Activated CD8-positive, alpha-beta T cell treated with anti-CD3 and anti-CD28 coated beads for 36 hours (primary cell): ENCODE measurements around the gene UGCG. TPM values are rescaled to one million over a fixed set of nuclear protein-coding genes. Genes with fewer than 3 reads are reported as not detected.

Experiments used
- ATAC-seq: fragments of 200-7000 bp; cut with Tn5 transposase; one replicate; pipeline ENCODE4 v1.10.0; 2021; ENCODE audit warnings: mild to moderate bottlenecking, moderate library complexity
- CTCF ChIA-PET: fragments of 350-600 bp; sonication (Branson Sonifier 250); formaldehyde crosslinking; loops from one replicate; lab custom pipeline; 2021; ENCODE audit warnings: antibody characterized with exemption; lab: Charles Lee
- POLR2A ChIA-PET: fragments of 350-600 bp; sonication (Branson Sonifier 250); formaldehyde crosslinking; loops from one replicate; lab custom pipeline; 2021; ENCODE audit warnings: antibody characterized with exemption; lab: Charles Lee
- DNase-seq: peaks from one replicate; pipeline ENCODE4 v3.0.0-alpha.2; 2020
- H3K27ac Mint-ChIP-seq: one replicate; pipeline ENCODE4 v1.8.0; 2021; ENCODE audit warnings: mild to moderate bottlenecking, mixed read lengths
- H3K27me3 Mint-ChIP-seq: one replicate; pipeline ENCODE4 v1.8.0; 2021; ENCODE audit warnings: mixed read lengths
- H3K36me3 Mint-ChIP-seq: one replicate; pipeline ENCODE4 v1.8.0; 2021; ENCODE audit warnings: low read depth, mixed read lengths
- H3K4me1 Mint-ChIP-seq: one replicate; pipeline ENCODE4 v1.8.0; 2021; ENCODE audit warnings: low read depth, mixed read lengths
- H3K4me3 Mint-ChIP-seq: one replicate; pipeline ENCODE4 v1.8.0; 2021; ENCODE audit warnings: mild to moderate bottlenecking, moderate library complexity, mixed read lengths
- H3K9me3 Mint-ChIP-seq: one replicate; pipeline ENCODE4 v1.8.0; 2021; ENCODE audit warnings: mixed read lengths
- intact Hi-C: fragments of 100-400 bp; cut with micrococcal nuclease; formaldehyde crosslinking; loops from one replicate; pipeline ENCODE4 v1.10.0; 2022
- total RNA-seq, 2 experiments: library from RNA; stranded (reverse); gene quantifications; one replicate each; pipeline ENCODE4 v1.2.3, GENCODE V29; 2021
- TF ChIP-seq, protein P1 (sequence below): fragments of 200-600 bp; IDR thresholded peaks from one replicate; pipeline ENCODE4 v1.8.0; 2022; ENCODE audit warnings: antibody characterized with exemption, mild to moderate bottlenecking

UGCG gene
- total RNA-seq, 2 experiments from 2014 or later: 13.5 to 14.3 TPM

DNA sequence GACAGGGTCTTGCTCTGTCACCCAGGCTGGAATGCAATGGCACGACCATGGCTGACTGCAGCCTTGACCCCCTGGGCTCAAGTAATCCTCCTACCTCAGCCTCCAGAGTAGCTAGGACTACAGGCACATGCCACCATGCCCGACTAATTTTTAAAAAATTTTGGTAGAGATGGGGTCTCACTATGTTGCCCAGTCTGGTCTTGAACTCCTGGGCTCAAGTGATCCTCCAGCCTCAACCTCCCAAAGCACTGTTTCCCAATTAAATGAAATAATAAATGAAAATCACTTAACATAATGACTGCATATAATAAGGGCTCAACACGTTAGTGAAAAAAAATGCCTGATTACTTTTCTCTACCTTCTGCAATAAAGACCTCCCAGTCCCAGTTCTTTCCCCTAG lies 71.0 kb downstream of the UGCG start:
- Mint-ChIP-seq H3K9me3 (no peaks in the 10 kb centered on the region), H3K27me3 (no peaks in the 10 kb centered on the region), H3K27ac (no peak overlapping the region), H3K4me3 (no peak overlapping the region), H3K36me3 (no peaks in the 10 kb centered on the region), H3K4me1 (peaks cover 7% of the 10 kb centered on the region)
- ATAC-seq: no peak
- TF ChIP-seq, protein P1, sequence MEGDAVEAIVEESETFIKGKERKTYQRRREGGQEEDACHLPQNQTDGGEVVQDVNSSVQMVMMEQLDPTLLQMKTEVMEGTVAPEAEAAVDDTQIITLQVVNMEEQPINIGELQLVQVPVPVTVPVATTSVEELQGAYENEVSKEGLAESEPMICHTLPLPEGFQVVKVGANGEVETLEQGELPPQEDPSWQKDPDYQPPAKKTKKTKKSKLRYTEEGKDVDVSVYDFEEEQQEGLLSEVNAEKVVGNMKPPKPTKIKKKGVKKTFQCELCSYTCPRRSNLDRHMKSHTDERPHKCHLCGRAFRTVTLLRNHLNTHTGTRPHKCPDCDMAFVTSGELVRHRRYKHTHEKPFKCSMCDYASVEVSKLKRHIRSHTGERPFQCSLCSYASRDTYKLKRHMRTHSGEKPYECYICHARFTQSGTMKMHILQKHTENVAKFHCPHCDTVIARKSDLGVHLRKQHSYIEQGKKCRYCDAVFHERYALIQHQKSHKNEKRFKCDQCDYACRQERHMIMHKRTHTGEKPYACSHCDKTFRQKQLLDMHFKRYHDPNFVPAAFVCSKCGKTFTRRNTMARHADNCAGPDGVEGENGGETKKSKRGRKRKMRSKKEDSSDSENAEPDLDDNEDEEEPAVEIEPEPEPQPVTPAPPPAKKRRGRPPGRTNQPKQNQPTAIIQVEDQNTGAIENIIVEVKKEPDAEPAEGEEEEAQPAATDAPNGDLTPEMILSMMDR: no peak
- CTCF ChIA-PET: interaction anchor here (0.8 to 1.5 kb wide), 4 partner anchors 9 to 130 kb away, joined by 3 to 5 read pairs (median 4); no protein-coding TSS in a partner anchor
- no peak for DNase-seq
- intact Hi-C loops: no loop called here
- POLR2A ChIA-PET: interaction anchor here (1.7 kb wide), 1 partner anchor 430 kb away, joined by 3 read pairs; no protein-coding TSS in a partner anchor

DNA sequence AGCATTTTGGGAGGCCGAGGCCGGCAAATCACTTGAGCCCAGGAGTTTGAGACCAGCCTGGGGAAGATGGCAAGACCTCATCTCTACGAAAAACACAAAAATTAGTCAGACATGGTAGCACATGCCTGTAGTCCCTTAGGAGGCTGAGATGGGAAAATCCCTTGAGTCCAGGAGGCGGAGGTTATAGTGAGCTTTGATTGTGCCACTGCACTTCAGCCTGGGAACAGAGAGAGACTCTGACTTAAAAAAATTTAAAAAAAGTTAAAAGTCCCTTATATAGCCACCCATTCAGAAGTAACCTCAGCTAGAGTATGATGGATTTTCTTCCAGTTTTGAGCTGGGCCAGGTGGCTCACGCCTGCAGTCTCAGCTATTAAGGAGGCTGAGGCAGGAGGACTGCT lies 72.4 kb downstream of the UGCG start:
- ChIA-PET CTCF (interaction anchor here (1.4 to 1.5 kb wide), 2 partner anchors 18 to 218 kb away, joined by 3 to 5 read pairs; no protein-coding TSS in a partner anchor), POLR2A (no interaction called here)
- TF ChIP-seq, protein P1: no peak
- Mint-ChIP-seq H3K9me3 (no peaks in the 10 kb centered on the region), H3K4me1 (peaks cover 7% of the 10 kb centered on the region), H3K27ac (no peak overlapping the region), H3K4me3 (no peak overlapping the region), H3K27me3 (no peaks in the 10 kb centered on the region), H3K36me3 (no peaks in the 10 kb centered on the region)
- DNase-seq (no peak), ATAC-seq (no peak)
- intact Hi-C loops: no loop called here

DNA sequence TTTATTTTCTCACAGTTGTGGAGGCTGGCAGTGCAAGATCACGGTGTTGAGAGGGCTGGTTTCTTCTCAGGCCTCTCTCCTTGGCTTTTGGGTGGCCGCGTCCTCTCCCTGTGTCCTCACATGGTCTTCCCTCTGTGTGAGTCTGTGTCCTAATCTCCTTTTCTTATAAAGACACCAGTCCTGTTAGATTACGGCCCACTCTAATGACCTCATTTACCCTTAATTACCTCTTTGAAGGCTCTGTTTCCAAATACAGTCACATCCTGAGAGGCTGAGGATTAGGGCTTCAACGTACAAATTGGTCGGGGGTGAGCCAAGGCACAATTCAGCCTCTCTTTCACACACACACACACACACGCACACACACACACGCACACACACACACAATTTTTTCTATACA lies 73.0 kb downstream of the UGCG start:
- intact Hi-C loops: no loop called here
- no peak overlapping the region for H3K27ac Mint-ChIP-seq
- H3K4me3 Mint-ChIP-seq: no peak overlapping the region
- DNase-seq: no peak
- ChIA-PET CTCF (interaction anchor here (1.4 kb wide), 1 partner anchor 218 kb away, joined by 3 read pairs; no protein-coding TSS in a partner anchor), POLR2A (no interaction called here)
- H3K36me3 Mint-ChIP-seq: no peaks in the 10 kb centered on the region
- H3K4me1 Mint-ChIP-seq: peaks cover 7% of the 10 kb centered on the region
- H3K9me3 Mint-ChIP-seq: no peaks in the 10 kb centered on the region
- TF ChIP-seq, protein P1: no peak
- ATAC-seq: no peak
- H3K27me3 Mint-ChIP-seq: no peaks in the 10 kb centered on the region

DNA sequence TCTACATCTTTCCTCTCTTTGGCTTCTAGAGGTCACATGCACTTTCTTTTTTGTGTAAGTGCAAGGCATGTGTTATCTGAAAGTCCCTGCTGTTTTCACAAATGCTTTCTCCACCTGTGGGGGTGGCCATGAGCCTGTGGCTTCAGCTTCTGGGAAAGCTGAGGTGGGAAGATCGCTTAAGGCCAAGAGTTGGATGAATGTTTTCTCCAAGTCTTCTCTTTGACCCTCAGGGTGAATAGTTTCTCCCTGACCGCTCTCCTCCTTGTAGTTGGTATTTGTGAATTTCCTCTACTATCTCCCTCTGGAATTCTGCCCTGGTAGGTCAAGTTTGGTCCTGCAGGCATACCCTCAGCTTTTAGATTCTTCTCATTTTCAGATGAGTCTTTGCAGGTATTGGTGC lies 74.2 kb downstream of the UGCG start:
- no peaks in the 10 kb centered on the region for H3K27me3 Mint-ChIP-seq
- intact Hi-C loops: no loop called here
- H3K36me3 Mint-ChIP-seq: no peaks in the 10 kb centered on the region
- ChIA-PET CTCF (interaction anchor here (0.7 to 1.1 kb wide), 2 partner anchors 9 to 104 kb away, joined by 3 to 4 read pairs; no protein-coding TSS in a partner anchor), POLR2A (no interaction called here)
- H3K4me1 Mint-ChIP-seq: peaks cover 4% of the 10 kb centered on the region
- no peak overlapping the region for H3K27ac Mint-ChIP-seq
- no peak overlapping the region for H3K4me3 Mint-ChIP-seq
- TF ChIP-seq, protein P1: no peak
- H3K9me3 Mint-ChIP-seq: no peaks in the 10 kb centered on the region
- DNase-seq (no peak), ATAC-seq (no peak)

DNA sequence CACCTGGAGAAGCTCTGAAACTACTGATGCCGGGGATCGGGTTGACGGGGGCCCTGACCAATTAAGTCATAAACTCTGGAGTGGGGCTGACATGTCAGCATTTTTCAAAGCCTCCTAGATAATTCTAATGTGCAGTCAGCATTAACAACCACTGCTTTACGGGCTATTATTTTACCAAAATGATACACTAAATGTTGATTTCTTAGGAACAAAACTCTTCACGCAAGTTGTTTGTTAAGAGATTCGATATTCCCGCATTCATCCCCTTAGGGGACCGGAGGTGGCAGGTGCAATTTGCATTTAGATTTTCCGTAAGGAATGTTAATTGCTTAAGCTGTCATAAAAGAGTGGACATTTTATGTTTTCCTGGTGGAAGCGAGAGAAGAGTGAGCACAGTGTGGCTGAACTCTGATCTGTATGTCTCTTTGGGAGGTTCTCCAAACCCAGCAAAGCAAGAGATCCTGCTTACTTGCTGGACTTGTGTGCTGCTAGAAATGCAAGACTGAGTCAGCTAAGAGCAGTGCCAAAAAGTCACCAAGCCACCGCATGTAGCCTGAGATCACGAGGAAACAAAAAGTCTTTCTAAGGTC lies 77.6 kb downstream of the UGCG start:
- peaks cover 7% of the 10 kb centered on the region for H3K4me1 Mint-ChIP-seq
- ChIA-PET CTCF (interaction anchor here (0.7 to 1.5 kb wide), 4 partner anchors 13 to 38 kb away, joined by 3 read pairs; no protein-coding TSS in a partner anchor), POLR2A (no interaction called here)
- H3K9me3 Mint-ChIP-seq: no peaks in the 10 kb centered on the region
- TF ChIP-seq, protein P1: no peak
- DNase-seq (no peak), ATAC-seq (no peak)
- no peak overlapping the region for H3K4me3 Mint-ChIP-seq
- intact Hi-C loops: no loop called here
- no peak overlapping the region for H3K27ac Mint-ChIP-seq
- peaks cover 2% of the 10 kb centered on the region for H3K27me3 Mint-ChIP-seq
- H3K36me3 Mint-ChIP-seq: no peaks in the 10 kb centered on the region
